ENCODE measurements around the gene GLI1.

DNA sequence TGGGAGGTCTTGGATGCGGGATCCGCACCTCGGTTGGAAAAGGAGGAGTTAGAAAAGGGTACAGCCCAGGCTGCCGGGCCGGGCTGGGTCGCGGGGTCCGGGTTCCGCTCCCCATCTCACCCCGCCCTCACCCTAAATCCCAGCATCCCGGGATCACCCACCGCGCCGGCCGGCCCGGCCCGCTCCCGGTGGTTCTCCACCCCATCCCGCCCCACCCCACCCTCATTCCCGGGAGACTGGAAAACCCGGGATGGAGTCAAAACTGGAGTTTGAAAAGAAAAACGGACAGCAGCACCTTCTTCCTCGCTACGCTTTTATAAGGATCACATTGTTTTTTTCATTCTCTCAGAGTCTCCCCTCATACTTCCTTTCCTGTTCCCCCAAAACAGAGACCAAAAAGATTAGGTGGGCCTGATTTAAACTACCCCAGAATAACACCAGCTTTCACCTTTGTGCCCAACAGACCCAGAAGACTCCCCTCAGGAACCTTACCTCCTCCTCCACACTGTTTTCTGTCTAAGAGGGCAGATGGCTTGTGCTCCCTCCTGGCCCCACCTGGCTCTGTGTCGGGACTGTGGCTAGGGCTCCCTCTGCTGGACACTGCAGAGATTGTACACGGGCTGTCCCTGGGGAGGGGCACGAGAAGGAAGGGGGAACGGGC lies 2.8 kb downstream of the GLI1 start:
- peak; percentile 94 for TF ChIP-seq CTCF (IDR thresholded peaks at IDR 0.05; ENCODE audit: low read depth, low read length)
- no peak for TF ChIP-seq EZH2phosphoT487 (IDR thresholded peaks at IDR 0.05; ENCODE audit: low read depth)
